Measurements from ENCODE around the gene LAMA2.

DNA sequence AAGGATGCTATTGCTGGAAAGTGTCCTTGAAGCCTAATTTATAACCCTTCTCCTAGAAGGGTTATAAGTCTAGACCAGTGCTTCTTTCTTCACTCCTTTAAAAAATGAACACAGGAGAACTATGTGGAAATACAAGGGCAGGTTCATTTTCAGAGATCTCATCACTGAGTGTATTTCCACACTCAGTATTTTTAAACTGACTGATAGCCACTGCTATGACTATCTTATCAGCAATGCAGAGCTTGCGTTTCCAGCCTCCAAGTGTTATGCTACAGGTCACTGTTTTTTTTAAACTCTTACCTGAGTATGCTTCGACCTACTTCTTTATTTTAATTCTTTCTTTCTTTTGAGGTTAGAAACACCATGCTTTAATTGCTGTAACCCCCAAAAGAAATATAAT is 508.0 kb downstream of the LAMA2 start:
- TF ChIP-seq CTCF (IDR thresholded peaks at IDR 0.05; ENCODE audit: extremely low read depth in 1 of 2, insufficient read depth in 1 of 2, low read depth in 1 of 2, low read length in 2 of 2) = no peak
- no peak for TF ChIP-seq POLR2AphosphoS5 (IDR thresholded peaks at IDR 0.05; ENCODE audit: insufficient read depth, low read depth, low read length)
- TF ChIP-seq POLR2A (IDR thresholded peaks at IDR 0.05; ENCODE audit: low read depth, low read length) = no peak
- TF ChIP-seq MYC (IDR thresholded peaks at IDR 0.05; ENCODE audit: low read depth, low read length) = no peak

Data from endothelial cell of umbilical vein (primary cell).